Glomerular endothelial cell (primary cell): ENCODE results near the gene POLG. TPM values are rescaled to one million over a fixed set of nuclear protein-coding genes. Genes with fewer than 3 reads are reported as not detected.

Experiments used
- DNase-seq: peaks from one replicate; pipeline ENCODE4 v3.0.0-alpha.2; 2011; ENCODE audit warnings: low read depth, low spot score; ENCODE audit errors: extremely low read depth
- total RNA-seq: library from RNA; depleted of rRNA; stranded (reverse); fragments of >200 nt; gene quantifications from 2 replicates; pipeline ENCODE4 v1.2.3, GENCODE V29; 2015

The POLG gene
- total RNA-seq, 1 donor from 2014 or later: 80.5 TPM

DNA sequence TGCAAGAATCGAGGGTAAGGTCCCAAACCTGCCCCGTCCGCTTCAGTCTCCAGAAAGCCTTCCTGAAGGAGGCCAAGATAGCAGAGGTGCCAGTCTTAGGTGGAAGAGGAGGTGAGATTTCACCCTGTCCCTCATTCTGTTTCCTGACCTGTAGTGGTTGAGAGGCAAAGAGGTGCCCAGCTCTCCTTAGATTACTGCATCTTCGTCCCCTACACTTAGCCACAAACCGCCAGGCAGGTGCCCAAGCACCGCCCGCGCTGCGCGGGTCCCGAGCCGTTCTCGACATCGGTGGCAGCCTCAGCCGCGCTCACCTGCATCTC is 23.8 kb upstream of the POLG start:
- DNase-seq: no peak

DNA sequence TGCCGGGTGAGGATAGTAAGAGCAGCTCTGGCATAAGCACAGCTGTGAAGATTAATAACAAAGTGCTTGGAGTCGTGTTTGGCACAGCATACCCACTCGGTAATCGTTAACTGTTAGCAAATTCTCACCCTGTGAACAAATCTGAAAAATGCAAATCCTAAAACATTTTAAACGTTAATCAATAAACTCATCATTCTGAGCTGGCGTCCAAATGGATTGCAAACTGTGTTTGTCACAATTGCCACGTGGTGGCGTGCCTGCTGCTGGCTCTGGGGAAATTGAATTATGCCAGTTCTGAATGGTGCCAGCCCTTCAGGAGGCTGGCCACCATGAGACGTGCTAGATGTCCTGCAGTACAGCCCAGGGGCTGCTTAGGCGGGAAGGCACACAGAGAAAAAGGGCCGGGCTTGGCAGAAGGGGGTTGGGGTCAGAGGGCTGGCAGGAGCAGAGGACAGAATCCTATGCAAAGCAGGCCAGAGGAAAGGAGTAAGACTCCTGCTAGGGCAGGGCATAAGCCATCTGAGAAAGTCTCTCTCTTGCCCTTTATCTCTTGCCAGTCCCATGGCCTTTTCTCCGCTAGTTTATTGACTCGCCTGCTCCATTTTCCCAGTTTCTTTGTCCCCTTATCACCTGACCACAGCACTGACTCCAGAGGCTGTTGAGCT is 22.1 kb upstream of the POLG start:
- DNase-seq: no peak

DNA sequence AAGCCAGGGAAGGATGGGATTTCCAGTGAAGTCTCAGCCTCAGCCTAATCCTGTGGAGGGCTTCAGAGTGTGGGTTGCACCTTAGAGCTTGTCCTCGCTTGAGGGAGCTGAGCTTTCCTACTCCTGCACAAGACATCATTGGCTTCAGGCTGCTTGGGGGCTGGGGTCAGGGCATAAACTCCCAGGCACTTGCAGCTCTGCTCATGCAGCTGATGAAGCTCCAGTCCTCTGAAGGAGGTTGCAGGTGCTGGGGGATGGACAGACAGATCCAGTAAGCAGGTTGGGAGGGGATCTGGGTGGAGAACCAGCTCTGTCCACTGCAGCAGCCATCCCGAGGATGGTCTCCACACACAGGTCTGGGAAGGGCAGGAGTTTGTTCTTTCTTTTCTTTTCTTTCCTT is 19.4 kb upstream of the POLG start:
- DNase-seq: no peak

DNA sequence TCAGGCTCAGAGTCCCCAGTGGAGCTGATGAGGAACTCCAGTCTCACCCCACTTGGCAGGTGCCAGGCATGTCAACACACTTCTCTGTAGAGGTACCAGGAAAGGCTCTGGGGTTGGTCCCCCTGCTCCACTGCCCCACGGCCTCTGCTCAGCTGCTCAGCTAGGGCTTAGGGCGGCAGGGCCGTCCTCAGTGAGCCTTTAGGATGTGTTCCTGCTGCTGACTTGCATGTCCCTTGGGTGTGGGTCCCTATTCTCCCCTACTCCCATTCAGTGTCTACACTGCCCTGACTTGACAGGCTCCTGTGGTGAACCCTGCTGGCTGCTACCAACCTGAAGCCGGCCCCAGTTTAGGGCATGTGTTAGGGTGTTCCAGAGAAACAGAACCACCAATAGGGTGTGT is 17.9 kb upstream of the POLG start:
- no peak for DNase-seq

DNA sequence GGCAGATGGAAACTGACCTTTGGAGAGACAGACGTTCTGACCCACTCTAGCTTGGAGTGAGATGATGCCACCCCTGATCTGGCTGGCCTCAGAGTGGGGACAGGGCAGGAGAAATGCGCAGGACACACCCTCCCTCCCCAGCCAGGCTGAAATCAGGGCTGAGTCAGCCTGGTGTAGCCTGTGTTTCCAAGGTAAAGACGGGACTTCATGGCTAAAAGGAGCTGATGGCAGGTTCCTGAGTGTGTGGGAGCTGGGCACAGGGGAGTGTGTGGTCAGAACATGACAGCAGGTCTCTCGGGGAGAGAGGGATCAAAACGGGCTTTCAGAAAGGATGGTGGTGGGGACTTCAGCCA is 14.6 kb upstream of the POLG start:
- DNase-seq: no peak

DNA sequence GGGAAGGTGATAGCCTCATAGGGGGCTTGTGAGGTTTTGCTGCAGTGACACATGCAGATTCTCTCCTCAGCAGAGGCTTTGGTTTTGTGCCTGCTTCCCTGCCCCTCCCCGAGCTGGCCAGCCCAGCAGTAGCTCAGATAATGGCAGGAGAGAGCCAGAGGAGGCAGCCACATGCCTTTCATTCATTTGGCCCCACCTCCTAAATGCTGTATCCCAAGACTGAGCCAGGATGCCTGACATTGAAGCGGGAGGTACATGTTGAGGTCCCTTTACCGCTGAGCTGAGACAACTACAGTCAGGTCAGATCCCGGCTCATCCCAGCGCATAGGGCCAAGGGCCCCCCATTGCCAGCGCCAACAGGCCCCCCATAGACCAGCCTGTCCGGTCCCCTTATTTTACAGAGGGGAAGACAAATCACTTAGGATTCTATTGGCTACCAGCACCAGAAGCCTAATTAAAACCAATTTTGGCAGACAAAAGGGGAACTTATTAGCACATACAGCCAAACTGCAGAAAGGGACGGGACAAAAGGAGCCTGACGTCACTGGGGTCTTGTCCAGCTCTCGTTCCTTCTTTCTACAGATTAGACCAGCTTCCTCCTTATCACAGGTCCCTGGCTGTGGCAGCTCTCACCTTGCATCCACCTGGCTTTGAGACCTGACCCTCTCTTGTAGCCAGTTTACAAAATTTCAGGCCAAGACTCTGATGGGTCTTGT is 12.1 kb upstream of the POLG start:
- no peak for DNase-seq

DNA sequence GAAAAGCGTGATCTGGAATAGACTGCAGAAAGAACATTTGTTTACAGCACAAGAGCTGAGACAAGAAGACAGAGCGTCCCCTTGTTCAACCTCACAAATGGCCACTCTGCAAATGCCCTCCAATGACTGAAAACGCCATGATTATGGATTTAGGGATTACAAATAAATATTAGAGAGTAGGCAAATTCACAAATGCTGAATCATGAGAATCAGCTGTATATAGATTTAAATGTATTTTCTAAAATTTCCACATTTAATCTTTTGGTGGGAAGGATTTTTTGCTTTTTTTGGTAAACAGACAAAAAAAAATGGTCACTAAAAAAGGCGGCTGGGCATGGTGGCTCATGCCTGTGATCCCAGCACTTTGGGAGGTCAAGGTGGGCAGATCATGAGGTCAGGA is 10.6 kb upstream of the POLG start:
- DNase-seq: no peak

DNA sequence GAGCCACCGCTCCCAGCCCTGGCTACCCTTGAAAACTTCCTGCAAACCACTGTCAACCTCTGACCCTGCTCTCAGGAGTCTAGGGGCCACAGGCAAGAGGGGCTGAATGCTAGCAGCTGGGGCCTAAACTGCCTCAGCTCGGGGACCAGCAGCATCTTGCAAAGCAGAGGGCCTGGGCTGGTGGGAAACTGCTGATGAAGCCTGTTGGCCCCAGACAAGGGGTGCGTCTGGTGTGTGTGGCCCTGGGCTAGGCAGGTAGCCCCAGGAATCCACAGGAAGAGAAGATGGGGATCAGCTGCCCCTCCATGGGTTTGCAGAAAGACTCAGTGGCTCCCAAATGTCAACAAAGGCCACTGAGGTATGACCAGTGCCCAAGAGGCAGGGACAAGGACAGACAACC is 8.2 kb upstream of the POLG start:
- no peak for DNase-seq

DNA sequence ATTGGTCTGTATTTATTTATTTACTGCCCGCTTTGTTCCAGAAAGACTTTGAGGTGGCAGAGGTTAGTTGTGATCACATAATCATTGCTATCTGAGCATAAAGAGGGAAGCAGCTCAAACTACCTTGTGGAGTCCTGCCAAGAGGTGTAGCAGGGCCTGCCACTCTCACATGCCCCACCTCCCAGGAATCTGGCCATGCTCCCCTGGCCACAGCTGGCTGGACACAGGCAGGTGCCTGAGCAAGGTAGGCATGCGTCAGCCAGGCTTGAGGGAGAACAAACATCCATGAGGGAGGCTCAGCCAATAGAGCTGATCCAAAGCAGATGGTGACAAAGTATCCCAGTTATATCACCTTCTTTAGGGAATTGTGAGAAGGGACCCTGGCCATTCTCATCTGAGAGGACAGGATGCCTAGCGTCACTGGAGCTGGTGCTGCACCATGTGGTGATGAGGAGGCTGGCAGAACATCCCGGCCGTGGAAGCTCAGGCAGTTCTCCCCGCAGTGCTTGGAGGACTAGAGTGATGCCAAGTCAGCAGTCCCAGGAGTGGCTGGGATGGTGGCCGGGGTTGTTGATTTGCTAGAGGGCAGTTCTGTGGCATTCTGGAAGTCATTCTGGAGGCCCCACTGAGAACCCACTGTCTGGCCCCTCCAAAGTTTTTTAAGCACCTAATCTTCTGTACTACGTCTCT is 6.8 kb upstream of the POLG start:
- DNase-seq: no peak

DNA sequence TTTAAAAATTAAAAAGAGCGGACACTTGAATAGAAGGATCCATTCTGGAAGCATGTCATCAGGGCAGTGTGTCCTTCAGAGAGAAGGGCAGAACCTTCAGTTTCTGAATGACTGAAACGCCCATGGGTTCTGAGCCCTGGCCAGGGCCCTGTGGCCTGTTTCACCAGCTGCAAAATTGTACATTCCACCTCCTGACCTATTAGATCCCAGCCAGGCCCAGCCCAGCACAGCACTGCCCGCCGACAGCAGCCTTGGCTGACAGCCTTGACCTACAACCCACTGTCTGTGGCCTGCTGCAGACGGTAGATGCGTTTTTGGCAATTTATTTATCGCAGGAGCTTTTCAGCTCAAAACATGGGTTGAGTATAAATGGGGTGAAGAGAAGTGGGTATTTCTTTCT is 5.9 kb upstream of the POLG start:
- no peak for DNase-seq

DNA sequence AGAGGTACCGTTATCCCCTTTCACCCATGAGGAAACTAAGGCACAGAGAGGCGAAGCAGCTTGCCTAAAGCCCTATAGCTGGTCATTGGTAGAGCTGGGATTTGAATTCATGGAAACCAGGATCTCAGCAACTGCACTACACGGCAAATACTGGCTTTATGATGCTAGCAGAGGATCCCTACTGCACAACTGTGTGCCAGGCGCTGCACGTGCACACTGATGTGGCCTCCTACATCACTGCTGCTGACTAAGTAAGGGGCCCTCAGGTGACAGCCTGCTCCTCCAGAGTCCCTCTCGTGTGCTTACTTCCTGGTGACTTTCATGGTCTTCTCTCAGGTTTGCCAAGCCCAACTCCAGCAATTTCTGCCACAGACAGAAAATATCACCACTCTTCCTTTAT is 3.4 kb upstream of the POLG start:
- DNase-seq: no peak

DNA sequence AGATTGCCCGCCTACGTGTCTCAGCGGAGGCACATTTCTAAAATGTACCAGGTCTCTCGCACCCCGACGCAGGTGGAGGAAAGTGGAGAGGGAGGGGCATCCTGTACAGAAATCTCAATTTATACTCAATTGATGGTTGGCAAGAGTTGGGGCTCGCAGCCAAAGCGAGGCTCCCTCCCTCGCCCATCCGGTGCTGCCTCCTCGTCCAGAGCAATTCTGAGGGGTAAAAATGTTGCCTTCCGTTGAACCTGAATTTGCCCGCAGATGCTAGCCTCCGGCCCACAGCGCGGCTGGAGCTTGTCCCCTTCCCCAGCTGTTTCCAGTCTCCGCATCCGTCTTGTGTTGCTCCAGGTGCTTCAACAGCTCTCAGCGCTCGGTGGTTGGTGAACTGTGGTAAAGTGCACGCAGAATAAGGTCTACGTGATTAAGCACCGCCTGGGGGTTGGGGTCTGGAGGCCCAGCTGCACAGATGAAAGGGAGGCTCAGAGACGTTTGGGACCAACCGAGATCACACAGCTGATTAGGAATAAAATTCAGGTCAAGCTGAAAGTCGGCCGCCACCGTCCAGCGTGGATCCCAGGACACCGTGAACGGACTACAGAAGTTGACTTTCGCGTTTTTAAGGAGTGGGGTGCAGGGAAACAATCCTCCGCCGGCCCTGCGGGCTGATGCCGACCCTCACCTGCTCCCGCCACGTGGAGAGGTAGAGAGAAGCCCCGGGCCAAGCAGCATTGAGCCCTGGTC is 846 bp upstream of the POLG start:
- no peak for DNase-seq

DNA sequence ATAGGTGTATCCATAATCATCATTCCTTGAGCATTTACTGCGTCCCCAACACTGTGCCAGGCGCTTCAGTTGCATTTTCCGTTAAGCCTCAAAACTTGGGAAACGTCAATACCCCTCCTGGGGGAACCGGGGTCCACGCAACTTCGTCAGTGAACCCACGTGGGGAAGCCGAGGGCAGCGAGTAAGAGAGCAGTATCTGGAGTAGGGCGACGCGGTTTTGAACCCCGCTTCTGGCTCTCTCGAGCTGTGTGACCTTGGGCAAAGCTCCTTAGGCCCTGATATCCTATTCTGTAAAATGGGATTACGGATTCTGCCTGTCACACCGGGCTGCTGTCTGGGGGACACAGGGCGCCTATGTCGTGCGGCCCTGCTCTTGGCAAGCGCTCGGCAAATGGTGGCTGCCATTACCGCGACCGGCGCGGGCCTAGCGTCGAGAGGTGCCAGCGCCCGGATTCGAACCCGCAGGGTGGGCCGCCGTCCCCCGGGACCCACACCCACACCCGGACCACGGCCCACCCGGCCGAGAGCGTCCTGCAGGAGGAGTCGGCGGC is 590 bp downstream of the POLG start:
- no peak for DNase-seq

DNA sequence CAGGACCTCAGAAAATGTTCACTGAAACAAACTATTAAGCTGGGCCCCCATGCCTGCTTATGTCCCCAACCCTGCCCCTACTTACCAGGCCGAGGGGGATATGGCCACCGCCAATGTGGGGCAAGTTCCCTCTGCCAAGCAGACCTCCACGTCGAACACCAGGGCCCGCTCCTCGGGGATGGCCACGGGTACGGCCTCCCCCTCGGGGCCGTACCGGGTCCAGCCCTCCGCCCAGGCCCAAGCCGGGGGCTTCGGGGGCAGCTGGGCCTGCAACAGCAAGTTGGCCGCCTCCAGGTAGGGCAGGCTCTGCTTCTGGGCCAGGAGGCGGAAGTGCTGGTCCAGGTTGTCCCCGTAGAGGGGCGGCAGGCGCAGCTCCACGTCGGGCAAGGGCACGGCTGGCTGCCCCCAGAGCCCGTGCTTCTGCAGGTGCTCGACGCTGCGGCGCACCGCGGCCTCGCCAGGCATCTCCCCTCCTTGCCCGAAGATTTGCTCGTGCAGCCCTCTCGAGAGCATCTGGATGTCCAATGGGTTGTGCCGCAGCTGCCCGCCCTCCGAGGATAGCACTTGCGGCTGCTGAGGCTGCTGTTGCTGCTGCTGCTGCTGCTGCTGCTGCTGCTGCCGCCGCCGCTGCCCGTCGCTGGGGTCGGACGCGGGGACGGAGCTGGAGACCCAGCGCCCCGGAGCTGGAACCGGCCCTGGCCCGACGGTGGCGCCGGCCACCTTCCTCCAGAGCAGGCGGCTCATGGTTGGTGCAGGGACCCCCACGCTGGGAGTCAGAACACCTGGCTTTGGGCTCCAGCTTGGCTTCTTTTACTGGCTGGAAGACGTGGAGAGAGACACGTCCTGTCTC is 1.4 kb downstream of the POLG start:
- DNase-seq: no peak

DNA sequence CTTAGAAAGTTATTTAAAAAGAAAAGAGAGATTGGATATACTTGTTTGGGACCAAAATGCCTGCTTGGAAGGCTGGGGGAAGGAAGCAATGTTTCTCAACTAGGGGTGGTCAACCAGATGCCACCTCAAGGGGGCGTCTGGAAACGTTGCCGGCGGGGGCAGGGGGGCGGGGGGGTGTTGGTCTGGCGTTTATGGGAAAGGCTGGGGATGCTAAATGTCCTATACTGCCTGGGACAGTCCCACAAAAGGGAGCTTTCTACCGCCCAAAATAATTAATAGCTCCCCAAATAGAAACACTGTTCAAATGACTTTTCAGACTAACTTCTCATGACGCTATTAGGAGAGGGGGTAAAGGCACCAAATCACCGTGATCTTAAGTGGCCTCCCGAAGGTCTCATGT is 2.2 kb downstream of the POLG start:
- no peak for DNase-seq

DNA sequence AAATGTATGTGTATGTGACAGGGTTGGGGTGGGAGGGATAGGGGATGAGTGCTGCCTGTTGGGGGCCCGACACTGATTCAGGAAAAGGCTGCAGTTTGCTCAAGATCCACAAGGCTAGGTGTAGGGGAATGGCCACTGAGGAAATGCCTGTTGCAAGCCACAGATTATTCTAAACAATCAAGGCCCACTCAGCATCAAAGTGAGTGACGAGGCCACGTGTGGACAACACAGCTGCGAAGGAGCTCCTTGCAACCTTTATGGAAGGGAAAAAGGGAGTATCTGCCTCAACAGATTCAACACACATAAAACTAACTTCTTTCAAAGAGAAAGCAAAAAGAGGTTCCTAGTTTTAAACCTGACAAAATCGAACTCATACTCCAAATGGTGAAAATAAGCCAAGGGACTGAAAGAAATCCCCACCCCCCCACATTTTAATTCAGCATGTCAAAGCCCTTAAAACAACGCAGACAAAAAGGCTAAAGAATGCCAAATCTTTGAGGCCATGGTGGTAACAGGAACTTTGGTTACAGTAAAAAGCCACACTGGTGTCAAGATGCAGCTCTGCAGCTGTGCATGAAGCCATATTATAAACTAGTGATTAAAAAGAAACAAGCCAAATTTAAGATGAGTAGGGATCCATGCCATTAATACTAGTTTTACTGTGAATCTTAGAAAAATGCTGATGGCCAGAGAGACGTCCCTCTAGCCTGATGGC is 3.6 kb downstream of the POLG start:
- DNase-seq: no peak

DNA sequence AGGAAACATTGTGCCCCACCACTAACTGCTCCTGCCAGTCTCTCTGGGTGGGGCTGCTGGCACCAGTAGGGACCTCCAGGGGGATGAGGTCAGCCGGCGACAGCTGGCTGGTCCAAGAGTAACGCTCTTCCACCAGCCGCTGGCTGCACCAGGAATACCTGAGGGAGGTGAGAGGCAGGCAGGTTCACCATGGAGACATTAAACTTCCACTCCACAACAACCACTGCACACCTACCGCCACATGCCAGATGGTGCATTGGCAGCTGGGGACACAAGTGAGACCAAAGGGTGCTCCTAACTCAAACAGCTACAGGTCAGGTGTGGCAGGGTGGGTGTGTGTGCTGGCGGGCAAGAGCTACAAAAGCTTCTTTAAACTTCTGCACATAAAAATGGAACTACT is 4.5 kb downstream of the POLG start:
- no peak for DNase-seq

DNA sequence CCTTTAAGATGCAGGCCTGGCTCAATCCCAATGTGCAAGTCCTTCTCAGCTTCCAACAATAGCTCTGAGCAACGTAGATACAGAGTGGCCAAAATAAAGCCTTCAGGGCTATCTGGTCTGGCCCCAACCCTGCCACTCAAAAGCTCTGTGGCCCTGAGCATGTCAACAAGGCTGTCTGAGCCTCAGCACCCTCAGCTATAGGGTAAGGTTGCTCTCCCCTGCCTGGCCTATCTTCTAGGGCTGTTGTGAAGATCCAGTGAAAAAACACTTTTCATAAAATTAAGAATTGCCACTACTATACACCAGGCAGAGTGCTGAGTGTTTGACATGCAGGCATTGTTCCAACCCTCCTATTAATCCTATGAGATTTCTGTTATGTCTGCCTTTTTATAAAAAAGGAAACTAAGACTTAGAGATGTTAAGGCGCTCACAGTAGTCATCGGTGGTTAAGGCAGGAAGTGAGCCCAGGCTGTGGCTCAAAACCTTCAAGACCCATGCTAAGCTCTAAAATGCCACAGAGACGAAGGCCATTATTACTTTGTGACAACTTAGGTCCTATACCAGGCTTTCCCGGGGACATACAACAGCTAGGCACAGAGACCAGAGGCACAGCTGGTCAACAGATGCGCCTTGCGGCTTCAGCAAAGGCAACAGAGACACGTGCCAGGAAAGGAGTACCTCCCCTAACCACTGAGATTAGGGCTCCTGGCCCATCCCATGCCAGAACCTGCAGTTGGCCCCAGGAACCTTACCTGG is 5.1 kb downstream of the POLG start:
- DNase-seq: no peak
